ENCODE measurements around the gene CARNS1. TPM values are rescaled to one million over a fixed set of nuclear protein-coding genes. Genes with fewer than 3 reads are reported as not detected.

The CARNS1 gene
- total and polyA plus RNA-seq, 2 of the 13 experiments (the other 11 are each of a cell fraction or from before 2014, with no cell fraction given): not detected

DNA sequence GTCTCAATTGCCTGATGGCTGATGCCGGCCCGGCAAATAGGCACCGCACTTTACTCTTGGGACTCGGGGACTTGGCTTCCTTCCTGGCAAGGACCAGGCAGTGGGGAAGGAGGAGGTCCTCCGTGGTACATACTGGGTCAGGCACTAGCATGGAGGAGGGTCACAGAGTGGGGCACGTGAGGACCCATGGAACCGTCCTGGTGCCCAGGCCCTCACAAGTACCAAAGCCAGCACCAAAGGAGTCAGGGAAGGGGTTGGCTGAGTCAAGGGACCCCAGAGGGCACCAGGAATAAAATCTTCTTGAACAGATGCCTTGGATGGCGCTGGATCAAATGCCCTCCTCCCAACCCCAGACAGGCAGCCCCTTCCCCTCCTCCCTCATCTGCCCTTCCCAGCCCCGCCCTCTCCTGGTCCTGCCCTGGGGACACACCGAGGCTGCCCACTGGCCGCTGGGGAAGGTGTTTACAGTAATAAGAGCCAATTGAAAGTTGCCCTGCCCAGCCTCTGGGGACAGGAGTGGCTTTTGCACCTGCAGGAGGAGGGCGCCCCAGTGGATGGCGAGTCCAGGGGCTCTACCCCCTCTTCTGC lies 5.6 kb upstream of the CARNS1 start (continued):
- TF ChIP-seq, protein P1, sequence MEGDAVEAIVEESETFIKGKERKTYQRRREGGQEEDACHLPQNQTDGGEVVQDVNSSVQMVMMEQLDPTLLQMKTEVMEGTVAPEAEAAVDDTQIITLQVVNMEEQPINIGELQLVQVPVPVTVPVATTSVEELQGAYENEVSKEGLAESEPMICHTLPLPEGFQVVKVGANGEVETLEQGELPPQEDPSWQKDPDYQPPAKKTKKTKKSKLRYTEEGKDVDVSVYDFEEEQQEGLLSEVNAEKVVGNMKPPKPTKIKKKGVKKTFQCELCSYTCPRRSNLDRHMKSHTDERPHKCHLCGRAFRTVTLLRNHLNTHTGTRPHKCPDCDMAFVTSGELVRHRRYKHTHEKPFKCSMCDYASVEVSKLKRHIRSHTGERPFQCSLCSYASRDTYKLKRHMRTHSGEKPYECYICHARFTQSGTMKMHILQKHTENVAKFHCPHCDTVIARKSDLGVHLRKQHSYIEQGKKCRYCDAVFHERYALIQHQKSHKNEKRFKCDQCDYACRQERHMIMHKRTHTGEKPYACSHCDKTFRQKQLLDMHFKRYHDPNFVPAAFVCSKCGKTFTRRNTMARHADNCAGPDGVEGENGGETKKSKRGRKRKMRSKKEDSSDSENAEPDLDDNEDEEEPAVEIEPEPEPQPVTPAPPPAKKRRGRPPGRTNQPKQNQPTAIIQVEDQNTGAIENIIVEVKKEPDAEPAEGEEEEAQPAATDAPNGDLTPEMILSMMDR (CRISPR knock-in tag; IDR thresholded peaks at IDR 0.05): peak; percentile 38
- TF ChIP-seq NFATC3 (CRISPR knock-in tag; IDR thresholded peaks at IDR 0.05) (no peak), PHF20 (CRISPR knock-in tag; IDR thresholded peaks at IDR 0.05) (no peak), AHR (CRISPR knock-in tag; IDR thresholded peaks at IDR 0.05) (no peak), NFYB (CRISPR knock-in tag; IDR thresholded peaks at IDR 0.05) (peak; percentile 67), NFYC (CRISPR knock-in tag; IDR thresholded peaks at IDR 0.05) (peak; percentile 69), CHD4 (IDR thresholded peaks at IDR 0.05; ENCODE audit: borderline replicate concordance, low read length) (no peak), ZNF781 (CRISPR knock-in tag; IDR thresholded peaks at IDR 0.05; ENCODE audit: borderline replicate concordance, not compliant biosample characterization) (no peak), RARG (CRISPR knock-in tag; IDR thresholded peaks at IDR 0.05; ENCODE audit: low read depth) (no peak), ZBTB20 (CRISPR knock-in tag; IDR thresholded peaks at IDR 0.05; ENCODE audit: borderline replicate concordance, low read depth) (no peak), ZFY (CRISPR knock-in tag; IDR thresholded peaks at IDR 0.05) (no peak), FOXO1 (CRISPR knock-in tag; IDR thresholded peaks at IDR 0.05) (0 out of 2 replicates have a peak, but pooled peaks have one; percentile 12), HNRNPL (IDR thresholded peaks at IDR 0.05; ENCODE audit: low read depth, low read length) (no peak), KDM2A (CRISPR knock-in tag; IDR thresholded peaks at IDR 0.05; ENCODE audit: borderline replicate concordance, low read depth) (0 out of 2 replicates have a peak, but pooled peaks have one; percentile 21), FOXK1 (CRISPR knock-in tag; IDR thresholded peaks at IDR 0.05; ENCODE audit: borderline replicate concordance, low read depth) (peak; percentile 29; the same call in 1 of the 2 replicates), YEATS2 (CRISPR knock-in tag; IDR thresholded peaks at IDR 0.05; ENCODE audit: borderline replicate concordance) (0 out of 2 replicates have a peak, but pooled peaks have one; percentile 50), ZSCAN21 (CRISPR knock-in tag; IDR thresholded peaks at IDR 0.05; ENCODE audit: borderline replicate concordance) (no peak), PAWR (CRISPR knock-in tag; IDR thresholded peaks at IDR 0.05; ENCODE audit: borderline replicate concordance) (no peak), SYNCRIP (IDR thresholded peaks at IDR 0.05; ENCODE audit: insufficient read depth, low read depth, low read length) (no peak)
- TF ChIP-seq, protein P2, sequence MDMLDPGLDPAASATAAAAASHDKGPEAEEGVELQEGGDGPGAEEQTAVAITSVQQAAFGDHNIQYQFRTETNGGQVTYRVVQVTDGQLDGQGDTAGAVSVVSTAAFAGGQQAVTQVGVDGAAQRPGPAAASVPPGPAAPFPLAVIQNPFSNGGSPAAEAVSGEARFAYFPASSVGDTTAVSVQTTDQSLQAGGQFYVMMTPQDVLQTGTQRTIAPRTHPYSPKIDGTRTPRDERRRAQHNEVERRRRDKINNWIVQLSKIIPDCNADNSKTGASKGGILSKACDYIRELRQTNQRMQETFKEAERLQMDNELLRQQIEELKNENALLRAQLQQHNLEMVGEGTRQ (IDR thresholded peaks at IDR 0.05; ENCODE audit: low read depth, low read length): no peak
- TF ChIP-seq, protein P2 (CRISPR knock-in tag; IDR thresholded peaks at IDR 0.05; ENCODE audit: borderline replicate concordance): no peak
- TF ChIP-seq, protein P3, sequence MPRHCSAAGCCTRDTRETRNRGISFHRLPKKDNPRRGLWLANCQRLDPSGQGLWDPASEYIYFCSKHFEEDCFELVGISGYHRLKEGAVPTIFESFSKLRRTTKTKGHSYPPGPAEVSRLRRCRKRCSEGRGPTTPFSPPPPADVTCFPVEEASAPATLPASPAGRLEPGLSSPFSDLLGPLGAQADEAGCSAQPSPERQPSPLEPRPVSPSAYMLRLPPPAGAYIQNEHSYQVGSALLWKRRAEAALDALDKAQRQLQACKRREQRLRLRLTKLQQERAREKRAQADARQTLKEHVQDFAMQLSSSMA (CRISPR knock-in tag; IDR thresholded peaks at IDR 0.05): 0 out of 2 replicates have a peak, but pooled peaks have one; percentile 30
- TF ChIP-seq, protein P4, sequence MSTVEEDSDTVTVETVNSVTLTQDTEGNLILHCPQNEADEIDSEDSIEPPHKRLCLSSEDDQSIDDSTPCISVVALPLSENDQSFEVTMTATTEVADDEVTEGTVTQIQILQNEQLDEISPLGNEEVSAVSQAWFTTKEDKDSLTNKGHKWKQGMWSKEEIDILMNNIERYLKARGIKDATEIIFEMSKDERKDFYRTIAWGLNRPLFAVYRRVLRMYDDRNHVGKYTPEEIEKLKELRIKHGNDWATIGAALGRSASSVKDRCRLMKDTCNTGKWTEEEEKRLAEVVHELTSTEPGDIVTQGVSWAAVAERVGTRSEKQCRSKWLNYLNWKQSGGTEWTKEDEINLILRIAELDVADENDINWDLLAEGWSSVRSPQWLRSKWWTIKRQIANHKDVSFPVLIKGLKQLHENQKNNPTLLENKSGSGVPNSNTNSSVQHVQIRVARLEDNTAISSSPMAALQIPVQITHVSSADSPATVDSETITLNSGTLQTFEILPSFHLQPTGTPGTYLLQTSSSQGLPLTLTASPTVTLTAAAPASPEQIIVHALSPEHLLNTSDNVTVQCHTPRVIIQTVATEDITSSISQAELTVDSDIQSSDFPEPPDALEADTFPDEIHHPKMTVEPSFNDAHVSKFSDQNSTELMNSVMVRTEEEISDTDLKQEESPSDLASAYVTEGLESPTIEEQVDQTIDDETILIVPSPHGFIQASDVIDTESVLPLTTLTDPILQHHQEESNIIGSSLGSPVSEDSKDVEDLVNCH (CRISPR knock-in tag; IDR thresholded peaks at IDR 0.05): no peak
